ENCODE results near the gene RIOK1. TPM values are rescaled to one million over a fixed set of nuclear protein-coding genes. Genes with fewer than 3 reads are reported as not detected.

Gene RIOK1
- total and polyA plus RNA-seq, 2 of the 13 experiments (the other 11 are each of a cell fraction or from before 2014, with no cell fraction given) = 9.4 to 37.8 TPM

DNA sequence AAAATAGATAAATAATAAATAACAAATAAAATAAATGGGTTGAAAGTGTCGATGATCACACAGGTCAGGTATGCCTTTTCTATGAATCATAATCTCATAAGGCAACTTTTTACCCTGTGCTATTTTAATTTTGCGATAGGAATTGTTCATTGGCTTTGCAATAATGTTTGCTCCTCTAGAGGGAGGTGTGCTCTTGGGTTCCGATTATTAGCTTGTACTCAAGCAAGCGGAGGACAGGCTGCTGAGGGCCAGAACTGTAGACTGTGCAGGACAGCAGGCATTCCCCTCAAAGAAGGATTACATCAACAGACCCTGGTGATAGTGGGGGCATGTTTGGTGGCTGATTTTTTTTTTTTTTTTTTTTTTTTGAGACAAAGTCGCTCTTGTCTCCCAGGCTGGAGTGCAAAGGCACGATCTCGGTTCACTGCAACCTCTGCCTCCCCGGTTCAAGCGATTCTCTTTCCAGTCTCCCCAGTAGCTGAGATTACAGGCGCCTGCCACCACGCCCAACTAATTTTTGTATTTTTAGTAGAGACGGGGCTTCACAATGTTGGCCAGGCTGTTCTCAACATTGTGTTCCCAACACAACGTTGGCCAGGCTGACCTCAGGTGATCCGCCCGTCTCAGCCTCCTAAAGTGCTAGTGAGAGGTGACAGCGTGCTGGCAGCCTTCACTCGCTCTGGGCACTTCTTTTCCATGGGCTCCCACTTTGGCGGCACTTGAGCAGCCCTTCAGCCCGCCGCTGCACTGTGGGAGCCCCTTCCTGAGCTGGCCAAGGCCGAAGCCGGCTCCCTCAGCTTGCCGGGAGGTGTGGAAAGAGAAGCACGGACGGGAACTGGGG is 35.6 kb downstream of the RIOK1 start (continued):
- TF ChIP-seq ZFP36 (IDR thresholded peaks at IDR 0.05; ENCODE audit: borderline replicate concordance, low read depth, low read length, partially characterized antibody) (peak; percentile 5), RXRB (CRISPR knock-in tag; IDR thresholded peaks at IDR 0.05; ENCODE audit: borderline replicate concordance) (peak; percentile 25; the same call in 1 of the 2 replicates), ZBTB7B (CRISPR knock-in tag; IDR thresholded peaks at IDR 0.05) (0 out of 2 replicates have a peak, but pooled peaks have one; percentile 17), TEAD3 (CRISPR knock-in tag; optimal IDR thresholded peaks at IDR 0.05; ENCODE audit: borderline replicate concordance) (peak; percentile 43), ONECUT2 (CRISPR knock-in tag; IDR thresholded peaks at IDR 0.05) (no peak), ZNF792 (CRISPR knock-in tag; IDR thresholded peaks at IDR 0.05) (peak; percentile 77; the same call in 1 of the 2 replicates), JUND (CRISPR knock-in tag; IDR thresholded peaks at IDR 0.05) (no peak), AGO2 (optimal IDR thresholded peaks at IDR 0.05; ENCODE audit: low read depth, low read length) (no peak), ZBTB38 (CRISPR knock-in tag; IDR thresholded peaks at IDR 0.05) (0 out of 2 replicates have a peak, but pooled peaks have one; percentile 8), SAP130 (CRISPR knock-in tag; IDR thresholded peaks at IDR 0.05; ENCODE audit: low read depth) (peak; percentile 59), PHF5A (CRISPR knock-in tag; IDR thresholded peaks at IDR 0.05; ENCODE audit: low read depth, unreplicated experiment) (peak; percentile 36), MAZ (IDR thresholded peaks at IDR 0.05; ENCODE audit: borderline replicate concordance, low read depth, low read length) (no peak), MAZ (CRISPR knock-in tag; IDR thresholded peaks at IDR 0.05; ENCODE audit: low read depth) (no peak), SOX6 (IDR thresholded peaks at IDR 0.05) (no peak), SOX6 (CRISPR knock-in tag; IDR thresholded peaks at IDR 0.05) (peak; percentile 33; the same call in 1 of the 2 replicates), HOXD1 (CRISPR knock-in tag; IDR thresholded peaks at IDR 0.05) (no peak), MEIS2 (CRISPR knock-in tag; IDR thresholded peaks at IDR 0.05) (no peak), ZC3H13 (CRISPR knock-in tag; IDR thresholded peaks at IDR 0.05) (no peak), SMC3 (IDR thresholded peaks at IDR 0.05; ENCODE audit: low read length) (peak; percentile 94)
- TF ChIP-seq, protein P1, sequence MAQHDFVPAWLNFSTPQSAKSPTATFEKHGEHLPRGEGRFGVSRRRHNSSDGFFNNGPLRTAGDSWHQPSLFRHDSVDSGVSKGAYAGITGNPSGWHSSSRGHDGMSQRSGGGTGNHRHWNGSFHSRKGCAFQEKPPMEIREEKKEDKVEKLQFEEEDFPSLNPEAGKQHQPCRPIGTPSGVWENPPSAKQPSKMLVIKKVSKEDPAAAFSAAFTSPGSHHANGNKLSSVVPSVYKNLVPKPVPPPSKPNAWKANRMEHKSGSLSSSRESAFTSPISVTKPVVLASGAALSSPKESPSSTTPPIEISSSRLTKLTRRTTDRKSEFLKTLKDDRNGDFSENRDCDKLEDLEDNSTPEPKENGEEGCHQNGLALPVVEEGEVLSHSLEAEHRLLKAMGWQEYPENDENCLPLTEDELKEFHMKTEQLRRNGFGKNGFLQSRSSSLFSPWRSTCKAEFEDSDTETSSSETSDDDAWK (CRISPR knock-in tag; IDR thresholded peaks at IDR 0.05) = no peak
- TF ChIP-seq, protein P2, sequence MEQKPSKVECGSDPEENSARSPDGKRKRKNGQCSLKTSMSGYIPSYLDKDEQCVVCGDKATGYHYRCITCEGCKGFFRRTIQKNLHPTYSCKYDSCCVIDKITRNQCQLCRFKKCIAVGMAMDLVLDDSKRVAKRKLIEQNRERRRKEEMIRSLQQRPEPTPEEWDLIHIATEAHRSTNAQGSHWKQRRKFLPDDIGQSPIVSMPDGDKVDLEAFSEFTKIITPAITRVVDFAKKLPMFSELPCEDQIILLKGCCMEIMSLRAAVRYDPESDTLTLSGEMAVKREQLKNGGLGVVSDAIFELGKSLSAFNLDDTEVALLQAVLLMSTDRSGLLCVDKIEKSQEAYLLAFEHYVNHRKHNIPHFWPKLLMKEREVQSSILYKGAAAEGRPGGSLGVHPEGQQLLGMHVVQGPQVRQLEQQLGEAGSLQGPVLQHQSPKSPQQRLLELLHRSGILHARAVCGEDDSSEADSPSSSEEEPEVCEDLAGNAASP (CRISPR knock-in tag; IDR thresholded peaks at IDR 0.05; ENCODE audit: borderline replicate concordance) = 0 out of 2 replicates have a peak, but pooled peaks have one; percentile 10
- TF ChIP-seq, protein P3, sequence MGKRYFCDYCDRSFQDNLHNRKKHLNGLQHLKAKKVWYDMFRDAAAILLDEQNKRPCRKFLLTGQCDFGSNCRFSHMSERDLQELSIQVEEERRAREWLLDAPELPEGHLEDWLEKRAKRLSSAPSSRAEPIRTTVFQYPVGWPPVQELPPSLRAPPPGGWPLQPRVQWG (CRISPR knock-in tag; IDR thresholded peaks at IDR 0.05; ENCODE audit: borderline replicate concordance, low read depth) = no peak
- TF ChIP-seq, protein P4, sequence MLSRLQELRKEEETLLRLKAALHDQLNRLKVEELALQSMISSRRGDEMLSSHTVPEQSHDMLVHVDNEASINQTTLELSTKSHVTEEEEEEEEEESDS (CRISPR knock-in tag; IDR thresholded peaks at IDR 0.05; ENCODE audit: borderline replicate concordance) = no peak
- TF ChIP-seq, protein P5, sequence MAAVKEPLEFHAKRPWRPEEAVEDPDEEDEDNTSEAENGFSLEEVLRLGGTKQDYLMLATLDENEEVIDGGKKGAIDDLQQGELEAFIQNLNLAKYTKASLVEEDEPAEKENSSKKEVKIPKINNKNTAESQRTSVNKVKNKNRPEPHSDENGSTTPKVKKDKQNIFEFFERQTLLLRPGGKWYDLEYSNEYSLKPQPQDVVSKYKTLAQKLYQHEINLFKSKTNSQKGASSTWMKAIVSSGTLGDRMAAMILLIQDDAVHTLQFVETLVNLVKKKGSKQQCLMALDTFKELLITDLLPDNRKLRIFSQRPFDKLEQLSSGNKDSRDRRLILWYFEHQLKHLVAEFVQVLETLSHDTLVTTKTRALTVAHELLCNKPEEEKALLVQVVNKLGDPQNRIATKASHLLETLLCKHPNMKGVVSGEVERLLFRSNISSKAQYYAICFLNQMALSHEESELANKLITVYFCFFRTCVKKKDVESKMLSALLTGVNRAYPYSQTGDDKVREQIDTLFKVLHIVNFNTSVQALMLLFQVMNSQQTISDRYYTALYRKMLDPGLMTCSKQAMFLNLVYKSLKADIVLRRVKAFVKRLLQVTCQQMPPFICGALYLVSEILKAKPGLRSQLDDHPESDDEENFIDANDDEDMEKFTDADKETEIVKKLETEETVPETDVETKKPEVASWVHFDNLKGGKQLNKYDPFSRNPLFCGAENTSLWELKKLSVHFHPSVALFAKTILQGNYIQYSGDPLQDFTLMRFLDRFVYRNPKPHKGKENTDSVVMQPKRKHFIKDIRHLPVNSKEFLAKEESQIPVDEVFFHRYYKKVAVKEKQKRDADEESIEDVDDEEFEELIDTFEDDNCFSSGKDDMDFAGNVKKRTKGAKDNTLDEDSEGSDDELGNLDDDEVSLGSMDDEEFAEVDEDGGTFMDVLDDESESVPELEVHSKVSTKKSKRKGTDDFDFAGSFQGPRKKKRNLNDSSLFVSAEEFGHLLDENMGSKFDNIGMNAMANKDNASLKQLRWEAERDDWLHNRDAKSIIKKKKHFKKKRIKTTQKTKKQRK (IDR thresholded peaks at IDR 0.05; ENCODE audit: low read length) = no peak

Measured in HepG2 (cell line).